IPS DF 6.9 (cell line): ENCODE data around the gene SFN.
"Not testable (repeated sequence)": the region's sequence is repeated elsewhere in the genome, so short reads cannot be mapped to it uniquely, and the experiment has no call there.

Source experiments
- DNase-seq: peaks from one replicate; pipeline ENCODE4 v3.0.0-alpha.2; 2013; ENCODE audit warnings: low read depth, low spot score
- H3K27ac ChIP-seq: one replicate; pipeline ENCODE4 v1.5.1; 2013; ENCODE audit warnings: low read length, control low read depth
- H3K27me3 ChIP-seq: 2 replicates; pipeline ENCODE4 v1.6.1; 2013; ENCODE audit warnings: mild to moderate bottlenecking, low read length; ENCODE audit not compliant: control insufficient read depth, insufficient read depth
- H3K36me3 ChIP-seq: 2 replicates; pipeline ENCODE4 v1.6.1; 2013; ENCODE audit warnings: low read length; ENCODE audit not compliant: control insufficient read depth, insufficient read depth
- H3K4me1 ChIP-seq: 2 replicates; pipeline ENCODE4 v1.6.1; 2013; ENCODE audit warnings: low read length; ENCODE audit not compliant: control insufficient read depth, insufficient read depth
- H3K4me3 ChIP-seq: 2 replicates; pipeline ENCODE4 v1.5.1; 2013; ENCODE audit warnings: mild to moderate bottlenecking, low read length
- H3K9me3 ChIP-seq: 2 replicates; pipeline ENCODE4 v1.6.1; 2013; ENCODE audit warnings: low read length, inconsistent platforms; ENCODE audit not compliant: control insufficient read depth, insufficient read depth
- WGBS: extraction: QIAGEN DNeasy Blood & Tissue Kit; methylation state at CpG from one replicate; pipeline ENCODE4 v1.1.7; 2013; ENCODE audit warnings: mixed read lengths, missing lambda C conversion rate; ENCODE audit not compliant: insufficient read length, insufficient coverage; 5-methylcytosine and 5-hydroxymethylcytosine counted together

SFN gene

GRCh38 chr1:26839779-26840178 is 23.2 kb upstream of the SFN start:
- 0 out of 2 replicates have a peak, but pooled peaks cover 3% of the 10 kb centered on the region for H3K36me3 ChIP-seq
- no peaks in the 10 kb centered on the region for H3K9me3 ChIP-seq
- H3K27ac ChIP-seq: no peak overlapping the region
- WGBS: no CpG with 5 or more reads among the region's 6 CpGs
- no peak overlapping the region for H3K4me3 ChIP-seq
- H3K4me1 ChIP-seq: no peaks in the 10 kb centered on the region
- DNase-seq: no peak
- H3K27me3 ChIP-seq: no peaks in the 10 kb centered on the region

- no peaks in the 10 kb centered on the region for H3K27me3 ChIP-seq
- no peaks in the 10 kb centered on the region for H3K4me1 ChIP-seq
- no peaks in the 10 kb centered on the region for H3K9me3 ChIP-seq
- 0 out of 2 replicates have a peak, but pooled peaks cover 3% of the 10 kb centered on the region for H3K36me3 ChIP-seq
- DNase-seq: no peak
- no peak overlapping the region for H3K27ac ChIP-seq
- no peak overlapping the region for H3K4me3 ChIP-seq
- no CpG with 5 or more reads among the region's 13 CpGs for WGBS
These were observed 18.3 kb upstream of the SFN start for GRCh38 chr1:26844424-26845196.

GRCh38 chr1:26847826-26848225 is 15.1 kb upstream of the SFN start:
- peaks cover 18% of the 10 kb centered on the region for H3K36me3 ChIP-seq
- not testable (repeated sequence) for H3K27ac ChIP-seq, H3K4me3 ChIP-seq, H3K4me1 ChIP-seq, DNase-seq, H3K27me3 ChIP-seq, H3K9me3 ChIP-seq
- no CpG with 5 or more reads among the region's 6 CpGs for WGBS

DNA sequence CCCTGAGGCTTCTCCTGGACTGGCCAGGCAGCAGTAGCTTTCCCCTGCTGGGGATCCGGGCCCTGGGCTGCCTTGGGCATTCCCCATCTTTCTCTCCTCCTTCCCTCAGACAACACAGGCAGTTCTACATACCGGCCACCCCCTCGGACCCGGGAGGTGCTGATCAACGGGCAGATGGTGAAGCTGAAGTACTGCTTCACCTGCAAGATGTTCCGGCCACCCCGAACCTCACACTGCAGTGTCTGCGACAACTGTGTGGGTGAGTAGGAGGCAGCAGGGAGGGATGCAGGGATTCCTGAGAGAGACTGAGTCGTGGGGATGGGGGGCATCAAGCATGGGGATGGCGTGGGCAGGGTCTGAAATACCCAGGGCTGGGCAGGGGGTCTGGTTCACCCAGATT is 14.4 kb upstream of the SFN start:
- Histone ChIP-seq H3K4me3 (no peak overlapping the region), H3K9me3 (no peaks in the 10 kb centered on the region), H3K27me3 (no peaks in the 10 kb centered on the region), H3K27ac (no peak overlapping the region), H3K4me1 (no peaks in the 10 kb centered on the region), H3K36me3 (peaks cover 18% of the 10 kb centered on the region)
- no peak for DNase-seq
- WGBS: no CpG with 5 or more reads among the region's 10 CpGs

DNA sequence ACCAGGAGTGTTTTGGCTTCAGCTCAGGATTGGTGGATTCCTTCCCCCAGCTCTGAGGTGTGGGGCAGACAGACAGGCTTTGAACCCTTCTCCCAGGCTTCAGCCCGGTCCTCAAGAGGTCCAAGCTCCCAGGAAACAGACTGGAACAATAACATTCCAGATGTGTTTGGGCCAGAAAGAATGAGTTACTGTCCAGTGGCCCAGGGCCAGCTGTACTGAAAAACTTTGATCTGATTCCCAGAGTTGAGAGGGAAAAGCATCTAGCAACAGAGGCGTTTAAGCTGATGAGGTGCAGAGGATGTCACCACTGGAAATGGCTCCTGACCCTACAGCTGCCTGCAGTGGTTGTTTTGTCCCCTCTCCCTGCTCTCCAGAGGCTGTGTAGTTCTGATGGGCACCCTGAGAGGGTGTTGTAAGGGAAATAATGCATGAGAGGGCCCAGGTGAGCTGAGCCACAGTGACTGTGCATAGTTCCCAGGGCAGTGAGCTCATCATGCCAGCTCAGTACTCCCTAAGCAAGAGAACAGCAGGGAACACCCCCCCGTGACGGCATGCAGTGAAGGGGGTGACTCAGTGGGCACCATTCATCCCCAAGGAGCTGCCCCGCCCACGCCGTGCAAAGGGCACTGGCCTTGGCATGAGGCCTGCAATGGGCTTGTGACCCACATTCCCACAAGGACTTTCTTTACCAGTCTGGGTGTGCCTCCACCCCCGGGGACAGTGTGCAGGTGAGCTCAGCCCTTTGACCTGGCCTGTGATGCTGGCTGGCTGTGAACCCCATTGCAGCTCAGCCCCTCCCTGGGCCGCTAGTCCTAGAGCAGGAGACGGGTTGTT is 13.8 kb upstream of the SFN start:
- no CpG with 5 or more reads among the region's 10 CpGs for WGBS
- no peaks in the 10 kb centered on the region for H3K27me3 ChIP-seq
- H3K36me3 ChIP-seq: peaks cover 18% of the 10 kb centered on the region
- H3K27ac ChIP-seq: no peak overlapping the region
- no peaks in the 10 kb centered on the region for H3K9me3 ChIP-seq
- H3K4me1 ChIP-seq: no peaks in the 10 kb centered on the region
- no peak for DNase-seq
- H3K4me3 ChIP-seq: no peak overlapping the region

DNA sequence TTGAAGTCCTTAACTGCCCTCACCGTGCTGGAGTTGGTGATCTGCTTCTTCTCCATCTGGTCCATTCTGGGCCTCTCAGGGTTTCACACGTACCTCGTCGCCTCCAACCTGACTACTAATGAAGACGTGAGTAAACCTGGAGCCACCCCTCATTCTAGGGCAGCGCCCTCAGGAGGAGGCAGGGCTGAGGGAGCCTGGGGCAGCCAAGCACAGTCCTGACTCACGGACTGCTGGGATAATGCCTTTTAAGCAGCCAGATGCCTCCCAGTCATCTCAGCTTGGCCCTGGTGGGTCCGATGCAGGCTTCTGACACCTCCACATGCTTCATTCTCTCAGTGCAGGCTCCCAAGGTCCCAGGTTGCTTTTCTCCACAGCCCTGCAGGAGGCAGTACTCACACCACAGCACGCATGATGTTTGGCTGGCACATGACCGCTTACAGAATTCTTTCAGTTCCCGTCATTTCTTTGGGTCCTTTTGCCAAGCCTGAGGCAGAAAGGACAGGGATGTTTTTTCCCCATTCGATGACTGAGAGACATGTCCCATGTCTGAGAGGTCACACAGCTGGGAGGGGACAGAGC is 11.8 kb upstream of the SFN start:
- WGBS: no CpG with 5 or more reads among the region's 12 CpGs
- Histone ChIP-seq H3K4me3 (no peak overlapping the region), H3K36me3 (peaks cover 18% of the 10 kb centered on the region), H3K27ac (no peak overlapping the region), H3K27me3 (no peaks in the 10 kb centered on the region), H3K4me1 (no peaks in the 10 kb centered on the region), H3K9me3 (no peaks in the 10 kb centered on the region)
- no peak for DNase-seq

- Histone ChIP-seq H3K9me3 (no peaks in the 10 kb centered on the region), H3K27me3 (no peaks in the 10 kb centered on the region), H3K4me1 (peaks cover 5% of the 10 kb centered on the region), H3K4me3 (no peak overlapping the region), H3K36me3 (peaks cover 18% of the 10 kb centered on the region), H3K27ac (no peak overlapping the region)
- no CpG with 5 or more reads among the region's 9 CpGs for WGBS
- no peak for DNase-seq
These were observed 10.2 kb upstream of the SFN start for GRCh38 chr1:26852701-26853100.

DNA sequence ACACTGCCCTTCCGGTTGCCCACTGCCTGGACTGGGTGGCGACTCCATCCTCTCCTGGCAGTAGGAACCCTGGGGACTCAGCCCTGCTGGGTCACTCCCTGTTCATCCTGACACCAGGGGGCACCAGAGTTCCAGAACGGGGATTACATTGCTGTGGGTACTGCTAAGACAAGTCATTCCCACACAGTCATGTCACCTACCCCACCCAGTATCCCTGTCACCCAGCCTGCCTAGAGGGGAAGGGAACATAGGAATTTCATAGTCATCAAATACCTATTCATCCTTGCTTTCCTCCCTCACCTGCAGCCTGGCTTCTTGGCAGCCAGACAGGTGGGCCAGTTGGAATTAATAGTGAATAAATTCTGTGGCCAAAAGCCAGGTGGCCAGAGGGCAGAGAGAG is 9.8 kb upstream of the SFN start:
- DNase-seq: no peak
- no peak overlapping the region for H3K27ac ChIP-seq
- H3K36me3 ChIP-seq: peaks cover 18% of the 10 kb centered on the region
- H3K4me3 ChIP-seq: no peak overlapping the region
- H3K27me3 ChIP-seq: no peaks in the 10 kb centered on the region
- no peaks in the 10 kb centered on the region for H3K9me3 ChIP-seq
- peaks cover 5% of the 10 kb centered on the region for H3K4me1 ChIP-seq
- WGBS: no CpG with 5 or more reads among the region's 3 CpGs

- Histone ChIP-seq H3K4me3 (no peak overlapping the region), H3K27me3 (no peaks in the 10 kb centered on the region), H3K4me1 (peaks cover 5% of the 10 kb centered on the region), H3K36me3 (peaks cover 15% of the 10 kb centered on the region), H3K9me3 (no peaks in the 10 kb centered on the region), H3K27ac (no peak overlapping the region)
- no CpG with 5 or more reads among the region's 10 CpGs for WGBS
- DNase-seq: no peak
These were observed 9.3 kb upstream of the SFN start for GRCh38 chr1:26853600-26853999.

- Histone ChIP-seq H3K4me1 (peaks cover 5% of the 10 kb centered on the region), H3K27ac (no peak overlapping the region), H3K9me3 (no peaks in the 10 kb centered on the region), H3K27me3 (no peaks in the 10 kb centered on the region), H3K36me3 (peaks cover 15% of the 10 kb centered on the region), H3K4me3 (no peak overlapping the region)
- no peak for DNase-seq
- WGBS: no CpG with 5 or more reads among the region's 5 CpGs
These were observed 8.0 kb upstream of the SFN start for GRCh38 chr1:26854906-26855305.
